Mesenchymal stem cell (in vitro differentiated cells and primary cell): ENCODE data around the gene GNAT1.

Source experiments
- DNase-seq: peaks from one replicate; pipeline ENCODE4 v3.0.0-alpha.2; 2013
- H2AFZ ChIP-seq: one replicate; pipeline ENCODE4 v1.6.1; 2013; ENCODE audit warnings: low read depth, mild to moderate bottlenecking, control low read depth, inconsistent platforms, low read length, moderate library complexity
- H2AK5ac ChIP-seq: 2 replicates; pipeline ENCODE4 v1.6.1; 2013; ENCODE audit warnings: low read length, moderate library complexity, mild to moderate bottlenecking, inconsistent platforms; ENCODE audit not compliant: severe bottlenecking
- H2BK120ac ChIP-seq: one replicate; pipeline ENCODE4 v1.6.1; 2013; ENCODE audit warnings: low read depth, mild to moderate bottlenecking, inconsistent platforms, low read length, moderate library complexity
- H2BK12ac ChIP-seq, 2 experiments: one replicate each; pipeline ENCODE4 v1.6.1; 2013; ENCODE audit warnings: inconsistent platforms in 2 of 2, low read length in 2 of 2, mild to moderate bottlenecking in 2 of 2, moderate library complexity in 2 of 2, control low read depth in 1 of 2
- H2BK15ac ChIP-seq: one replicate; pipeline ENCODE4 v1.6.1; 2013; ENCODE audit warnings: mild to moderate bottlenecking, low read depth, inconsistent platforms; ENCODE audit not compliant: poor library complexity, severe bottlenecking
- H2BK5ac ChIP-seq: 2 replicates; pipeline ENCODE4 v1.6.1; 2013; ENCODE audit warnings: low read depth, mild to moderate bottlenecking, low read length, control low read depth, inconsistent platforms; ENCODE audit not compliant: poor library complexity, severe bottlenecking
- H3K14ac ChIP-seq, 2 experiments: one replicate each; pipeline ENCODE4 v1.6.1; 2013; ENCODE audit warnings: inconsistent platforms in 2 of 2, low read length in 2 of 2, control low read depth in 1 of 2, mild to moderate bottlenecking in 1 of 2, moderate library complexity in 1 of 2
- H3K18ac ChIP-seq, 2 experiments: one replicate each; pipeline ENCODE4 v1.6.1; 2013; ENCODE audit warnings: inconsistent platforms in 2 of 2, low read length in 2 of 2, control low read depth in 1 of 2, low read depth in 1 of 2, mild to moderate bottlenecking in 1 of 2
- H3K23ac ChIP-seq, 2 experiments: one replicate each; pipeline ENCODE4 v1.6.1; 2013; ENCODE audit warnings: inconsistent platforms in 2 of 2, low read length in 2 of 2, mild to moderate bottlenecking in 2 of 2, moderate library complexity in 2 of 2, control low read depth in 1 of 2
- H3K27ac ChIP-seq: 2 replicates; pipeline ENCODE4 v1.5.1; 2013; ENCODE audit warnings: mild to moderate bottlenecking, moderate library complexity, low read length, control low read depth, inconsistent platforms; ENCODE audit not compliant: poor library complexity, severe bottlenecking
- H3K27me3 ChIP-seq, 2 experiments: 2 replicates each; pipeline versions ENCODE4 v1.6.1 to v1.7.0; 2013; ENCODE audit warnings: low read length in 2 of 2, mild to moderate bottlenecking in 2 of 2, moderate library complexity in 2 of 2, control low read depth in 1 of 2, inconsistent platforms in 1 of 2; ENCODE audit not compliant: control insufficient read depth in 1 of 2, insufficient read depth in 1 of 2
- H3K36me3 ChIP-seq, 2 experiments: 2 replicates each; pipeline versions ENCODE4 v1.6.1 to v1.7.0; 2013; ENCODE audit warnings: low read length in 2 of 2, control low read depth in 1 of 2, inconsistent platforms in 1 of 2, low read depth in 1 of 2, mild to moderate bottlenecking in 1 of 2; ENCODE audit not compliant: insufficient read depth in 2 of 2, control insufficient read depth in 1 of 2
- H3K4ac ChIP-seq, 2 experiments: one replicate each; pipeline ENCODE4 v1.6.1; 2013; ENCODE audit warnings: inconsistent platforms in 2 of 2, low read length in 2 of 2, mild to moderate bottlenecking in 2 of 2, moderate library complexity in 2 of 2, control low read depth in 1 of 2, low read depth in 1 of 2
- H3K4me1 ChIP-seq: 2 replicates; pipeline ENCODE4 v1.6.1; 2013; ENCODE audit warnings: low read depth, low read length, control low read depth; ENCODE audit not compliant: control insufficient read depth, insufficient read depth
- H3K4me2 ChIP-seq: 2 replicates; pipeline ENCODE4 v1.6.1; 2013; ENCODE audit warnings: low read length, mild to moderate bottlenecking, inconsistent platforms; ENCODE audit not compliant: poor library complexity, severe bottlenecking
- H3K4me3 ChIP-seq, 2 experiments: 2 replicates each; pipeline versions ENCODE4 v1.5.1 to v1.7.0; 2013; ENCODE audit warnings: low read length in 2 of 2, mild to moderate bottlenecking in 2 of 2, control low read depth in 1 of 2, low read depth in 1 of 2; ENCODE audit not compliant: insufficient read depth in 1 of 2
- H3K79me1 ChIP-seq: replicated peaks from 2 replicates; pipeline ENCODE4 v1.6.1; 2013; ENCODE audit warnings: mild to moderate bottlenecking, control low read depth, low read length, inconsistent platforms; ENCODE audit not compliant: poor library complexity, severe bottlenecking
- H3K9ac ChIP-seq: 2 replicates; pipeline ENCODE4 v1.7.0; 2013; ENCODE audit warnings: mild to moderate bottlenecking, low read length, moderate library complexity
- H3K9me3 ChIP-seq: 2 replicates; pipeline ENCODE4 v1.7.0; 2013; ENCODE audit warnings: mild to moderate bottlenecking, low read length; ENCODE audit not compliant: control insufficient read depth
- H4K8ac ChIP-seq: one replicate; pipeline ENCODE4 v1.6.1; 2013; ENCODE audit warnings: inconsistent platforms, mild to moderate bottlenecking, low read length, moderate library complexity
- H4K91ac ChIP-seq: one replicate; pipeline ENCODE4 v1.6.1; 2013; ENCODE audit warnings: mild to moderate bottlenecking, low read length, inconsistent platforms
- WGBS: methylation state at CpG from one replicate; pipeline ENCODE4 v1.1.7; 2013; ENCODE audit warnings: mixed read lengths; 5-methylcytosine and 5-hydroxymethylcytosine counted together

Gene GNAT1

GRCh38 chr3:50221411-50222168 lies 30.2 kb downstream of the GNAT1 start:
- H3K4me3 ChIP-seq: no peak overlapping the region
- H3K9ac ChIP-seq: no peak overlapping the region
- H4K8ac ChIP-seq: no peak overlapping the region
- H2BK120ac ChIP-seq: no peak overlapping the region
- no peak overlapping the region for H4K91ac ChIP-seq
- no peaks in the 10 kb centered on the region for H3K79me1 ChIP-seq
- H3K9me3 ChIP-seq: no peaks in the 10 kb centered on the region
- no peak overlapping the region for H2BK15ac ChIP-seq
- 75% methylated on average over 12 of the region's 12 CpGs for WGBS
- peaks cover 3% of the 10 kb centered on the region for H3K4me1 ChIP-seq
- no peak overlapping the region for H3K4me2 ChIP-seq
- H3K4ac ChIP-seq: no peak overlapping the region
- peaks cover 12 to 32% of the 10 kb centered on the region in 2 experiments for H3K27me3 ChIP-seq
- DNase-seq: no peak
- H2BK5ac ChIP-seq: no peak overlapping the region
- no peak overlapping the region for H3K18ac ChIP-seq
- no peak overlapping the region for H2AK5ac ChIP-seq
- no peak overlapping the region for H3K14ac ChIP-seq
- no peak overlapping the region for H2BK12ac ChIP-seq
- no peak overlapping the region for H3K27ac ChIP-seq
- H3K36me3 ChIP-seq: no peaks in the 10 kb centered on the region
- no peak overlapping the region for H3K23ac ChIP-seq
- no peak overlapping the region for H2AFZ ChIP-seq

GRCh38 chr3:50222169-50222528 lies 30.7 kb downstream of the GNAT1 start:
- 70% methylated on average over 1 of the region's 1 CpG for WGBS
- Histone ChIP-seq H3K4ac (no peak overlapping the region), H3K14ac (no peak overlapping the region), H3K79me1 (no peaks in the 10 kb centered on the region), H2BK5ac (no peak overlapping the region), H3K23ac (no peak overlapping the region), H3K27me3 (peaks cover 11 to 29% of the 10 kb centered on the region in 2 experiments), H2BK15ac (no peak overlapping the region), H3K4me2 (no peak overlapping the region), H3K27ac (no peak overlapping the region), H2BK120ac (no peak overlapping the region), H2AK5ac (no peak overlapping the region), H3K9ac (no peak overlapping the region), H2AFZ (no peak overlapping the region), H3K4me3 (no peak overlapping the region), H4K91ac (no peak overlapping the region), H3K4me1 (peaks cover 8% of the 10 kb centered on the region), H3K18ac (no peak overlapping the region), H3K9me3 (no peaks in the 10 kb centered on the region), H3K36me3 (no peaks in the 10 kb centered on the region), H2BK12ac (no peak overlapping the region), H4K8ac (no peak overlapping the region)
- no peak for DNase-seq

DNA sequence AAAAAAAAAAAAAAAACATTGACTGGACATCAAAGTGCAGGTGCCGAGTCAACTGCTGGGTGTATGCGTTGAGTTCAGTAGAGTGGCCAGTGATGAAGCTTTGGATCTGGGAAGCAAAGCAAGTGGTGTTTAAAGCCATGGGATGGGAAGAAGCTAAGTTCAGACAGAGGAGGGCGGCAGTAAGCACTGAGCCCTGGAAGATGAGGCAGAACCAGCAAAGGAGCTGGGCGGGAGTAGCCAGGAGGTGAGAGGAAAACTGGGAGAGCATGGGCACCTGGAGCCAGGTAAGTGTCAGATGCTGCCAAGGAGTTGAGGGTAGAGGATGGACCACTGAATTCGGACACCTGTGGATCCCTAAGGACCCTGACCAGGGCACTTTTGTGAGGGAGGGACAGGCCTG lies 33.2 kb downstream of the GNAT1 start:
- H3K4ac ChIP-seq: no peak overlapping the region
- H2BK12ac ChIP-seq: no peak overlapping the region
- H3K4me3 ChIP-seq: no peak overlapping the region
- H3K9ac ChIP-seq: no peak overlapping the region
- 68% methylated on average over 5 of the region's 5 CpGs for WGBS
- no peak overlapping the region for H2BK120ac ChIP-seq
- no peak overlapping the region for H2AFZ ChIP-seq
- H2BK15ac ChIP-seq: no peak overlapping the region
- H4K91ac ChIP-seq: no peak overlapping the region
- H2BK5ac ChIP-seq: no peak overlapping the region
- no peak overlapping the region for H3K14ac ChIP-seq
- no peak overlapping the region for H3K4me2 ChIP-seq
- no peak overlapping the region for H3K18ac ChIP-seq
- H4K8ac ChIP-seq: no peak overlapping the region
- peaks cover 4 to 19% of the 10 kb centered on the region in 2 experiments for H3K27me3 ChIP-seq
- H3K23ac ChIP-seq: no peak overlapping the region
- H3K27ac ChIP-seq: no peak overlapping the region
- peaks cover 3% of the 10 kb centered on the region for H3K79me1 ChIP-seq
- H2AK5ac ChIP-seq: no peak overlapping the region
- no peaks in the 10 kb centered on the region for H3K36me3 ChIP-seq
- no peak for DNase-seq
- no peaks in the 10 kb centered on the region for H3K9me3 ChIP-seq
- H3K4me1 ChIP-seq: peaks cover 15% of the 10 kb centered on the region

DNA sequence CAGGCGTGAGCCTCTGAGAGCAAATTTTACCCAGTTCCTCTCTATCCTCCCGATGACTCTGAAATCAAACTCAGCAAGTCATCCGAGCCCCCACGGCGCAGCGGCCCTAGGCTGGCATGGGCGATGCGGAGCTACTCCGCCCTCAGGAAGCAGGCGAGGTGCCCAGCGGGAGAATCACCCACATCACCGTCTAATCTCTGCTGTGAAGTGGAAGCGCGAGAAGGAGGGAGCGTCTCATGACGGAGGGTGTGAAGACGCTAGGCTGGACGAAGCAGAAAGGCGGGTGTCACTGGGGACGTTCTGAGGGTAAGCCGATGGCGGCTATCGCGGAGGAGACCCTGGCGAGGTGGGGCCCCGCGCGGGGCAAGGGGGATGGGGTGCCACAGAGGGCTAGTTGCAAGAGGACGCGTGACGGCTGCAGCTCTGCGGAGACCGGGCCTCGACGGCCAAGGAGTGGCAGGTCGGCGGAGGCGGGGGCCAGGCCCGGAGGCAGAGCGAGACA lies 35.5 kb downstream of the GNAT1 start:
- Histone ChIP-seq H3K27me3 (peaks cover 4 to 18% of the 10 kb centered on the region in 2 experiments), H4K91ac (peak overlapping the region; percentile 85), H3K18ac (peak overlapping the region; percentile 74 to 96), H2BK5ac (no peak overlapping the region), H3K9ac (peak overlapping the region; percentile 83), H3K9me3 (no peaks in the 10 kb centered on the region), H2BK15ac (peak overlapping the region; percentile 95), H3K4me1 (peaks cover 15% of the 10 kb centered on the region), H3K23ac (peak overlapping the region in 1 of 2 experiments; percentile 97), H3K27ac (peak overlapping the region; percentile 24), H2AK5ac (no peak overlapping the region), H2BK12ac (peak overlapping the region; percentile 46 to 69), H3K4me2 (peak overlapping the region; percentile 90), H3K79me1 (peaks cover 3% of the 10 kb centered on the region), H4K8ac (peak overlapping the region; percentile 93), H3K4me3 (peak overlapping the region; percentile 57 to 95), H3K14ac (peak overlapping the region in 1 of 2 experiments; percentile 94), H2BK120ac (peak overlapping the region; percentile 57), H3K36me3 (no peaks in the 10 kb centered on the region), H3K4ac (peak overlapping the region; percentile 19 to 36), H2AFZ (peak overlapping the region; percentile 90)
- peak; percentile 67 for DNase-seq
- WGBS: 2% methylated on average over 28 of the region's 40 CpGs
